ENCODE results near the gene MS4A13.

DNA sequence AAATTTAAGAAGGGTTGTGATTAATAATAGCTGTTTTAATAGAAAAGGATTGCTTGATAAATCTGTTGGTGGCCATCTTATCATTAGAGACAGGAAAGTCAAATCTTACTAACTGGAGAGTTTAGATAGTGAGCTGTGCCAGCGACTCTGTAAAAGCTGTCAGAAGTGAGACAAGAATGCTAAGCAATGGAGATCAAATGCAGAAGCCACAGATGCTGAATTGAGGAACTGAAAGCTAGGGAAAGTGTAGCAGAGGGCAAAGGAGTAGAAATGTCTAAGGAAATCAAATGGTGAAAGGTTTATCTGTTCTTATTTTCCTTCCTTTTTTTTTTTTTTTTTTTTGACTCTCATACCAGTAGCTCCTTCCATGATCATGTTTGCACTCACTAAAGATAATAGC is 13.7 kb downstream of the MS4A13 start:
- TF ChIP-seq ZNF292 (tag by site-specific recombination; IDR thresholded peaks at IDR 0.05; ENCODE audit: borderline replicate concordance, low read depth), result no peak
- TF ChIP-seq, protein P1, sequence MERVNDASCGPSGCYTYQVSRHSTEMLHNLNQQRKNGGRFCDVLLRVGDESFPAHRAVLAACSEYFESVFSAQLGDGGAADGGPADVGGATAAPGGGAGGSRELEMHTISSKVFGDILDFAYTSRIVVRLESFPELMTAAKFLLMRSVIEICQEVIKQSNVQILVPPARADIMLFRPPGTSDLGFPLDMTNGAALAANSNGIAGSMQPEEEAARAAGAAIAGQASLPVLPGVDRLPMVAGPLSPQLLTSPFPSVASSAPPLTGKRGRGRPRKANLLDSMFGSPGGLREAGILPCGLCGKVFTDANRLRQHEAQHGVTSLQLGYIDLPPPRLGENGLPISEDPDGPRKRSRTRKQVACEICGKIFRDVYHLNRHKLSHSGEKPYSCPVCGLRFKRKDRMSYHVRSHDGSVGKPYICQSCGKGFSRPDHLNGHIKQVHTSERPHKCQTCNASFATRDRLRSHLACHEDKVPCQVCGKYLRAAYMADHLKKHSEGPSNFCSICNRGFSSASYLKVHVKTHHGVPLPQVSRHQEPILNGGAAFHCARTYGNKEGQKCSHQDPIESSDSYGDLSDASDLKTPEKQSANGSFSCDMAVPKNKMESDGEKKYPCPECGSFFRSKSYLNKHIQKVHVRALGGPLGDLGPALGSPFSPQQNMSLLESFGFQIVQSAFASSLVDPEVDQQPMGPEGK (tag by site-specific recombination; IDR thresholded peaks at IDR 0.05), result no peak
- no peak for TF ChIP-seq ZNF19 (tag by site-specific recombination; IDR thresholded peaks at IDR 0.05; ENCODE audit: low read depth)
- TF ChIP-seq, protein P2, sequence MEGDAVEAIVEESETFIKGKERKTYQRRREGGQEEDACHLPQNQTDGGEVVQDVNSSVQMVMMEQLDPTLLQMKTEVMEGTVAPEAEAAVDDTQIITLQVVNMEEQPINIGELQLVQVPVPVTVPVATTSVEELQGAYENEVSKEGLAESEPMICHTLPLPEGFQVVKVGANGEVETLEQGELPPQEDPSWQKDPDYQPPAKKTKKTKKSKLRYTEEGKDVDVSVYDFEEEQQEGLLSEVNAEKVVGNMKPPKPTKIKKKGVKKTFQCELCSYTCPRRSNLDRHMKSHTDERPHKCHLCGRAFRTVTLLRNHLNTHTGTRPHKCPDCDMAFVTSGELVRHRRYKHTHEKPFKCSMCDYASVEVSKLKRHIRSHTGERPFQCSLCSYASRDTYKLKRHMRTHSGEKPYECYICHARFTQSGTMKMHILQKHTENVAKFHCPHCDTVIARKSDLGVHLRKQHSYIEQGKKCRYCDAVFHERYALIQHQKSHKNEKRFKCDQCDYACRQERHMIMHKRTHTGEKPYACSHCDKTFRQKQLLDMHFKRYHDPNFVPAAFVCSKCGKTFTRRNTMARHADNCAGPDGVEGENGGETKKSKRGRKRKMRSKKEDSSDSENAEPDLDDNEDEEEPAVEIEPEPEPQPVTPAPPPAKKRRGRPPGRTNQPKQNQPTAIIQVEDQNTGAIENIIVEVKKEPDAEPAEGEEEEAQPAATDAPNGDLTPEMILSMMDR (tag by site-specific recombination; IDR thresholded peaks at IDR 0.05), result no peak

Measured in HEK293 (cell line).